ENCODE data around the gene MAP2K1.
"Not testable (repeated sequence)": the region's sequence is repeated elsewhere in the genome, so short reads cannot be mapped to it uniquely, and the experiment has no call there.

Gene MAP2K1

GRCh38 chr15:66390678-66391077 is 4.0 kb downstream of the MAP2K1 start:
- TF ChIP-seq POLR2A (IDR thresholded peaks at IDR 0.05; ENCODE audit: extremely low read depth, insufficient read length), result no peak
- TF ChIP-seq MAX (IDR thresholded peaks at IDR 0.05; ENCODE audit: low read depth, low read length), result peak; percentile 25; the same call in 1 of the 2 replicates
- peak; percentile 40; the same call in 1 of the 2 replicates for TF ChIP-seq MYC (IDR thresholded peaks at IDR 0.05; ENCODE audit: low read depth, low read length)
- peak; percentile 88 for DNase-seq (ENCODE audit: low read depth)
- H3K4me3 ChIP-seq (ENCODE audit: low read depth, low read length), result no peak overlapping the region

GRCh38 chr15:66393037-66393436 is 6.3 kb downstream of the MAP2K1 start:
- H3K4me3 ChIP-seq (ENCODE audit: low read depth, low read length); DNase-seq (ENCODE audit: low read depth): not testable (repeated sequence)

GRCh38 chr15:66394472-66394871 is 7.8 kb downstream of the MAP2K1 start:
- TF ChIP-seq MYC (IDR thresholded peaks at IDR 0.05; ENCODE audit: low read depth, low read length) (no peak), POLR2A (IDR thresholded peaks at IDR 0.05; ENCODE audit: extremely low read depth, insufficient read length) (no peak), CTCF (IDR thresholded peaks at IDR 0.05; ENCODE audit: low read depth, low read length) (no peak), MAX (IDR thresholded peaks at IDR 0.05; ENCODE audit: low read depth, low read length) (no peak)
- H3K4me3 ChIP-seq (ENCODE audit: low read depth, low read length), result no peak overlapping the region
- DNase-seq (ENCODE audit: low read depth), result no peak

DNA sequence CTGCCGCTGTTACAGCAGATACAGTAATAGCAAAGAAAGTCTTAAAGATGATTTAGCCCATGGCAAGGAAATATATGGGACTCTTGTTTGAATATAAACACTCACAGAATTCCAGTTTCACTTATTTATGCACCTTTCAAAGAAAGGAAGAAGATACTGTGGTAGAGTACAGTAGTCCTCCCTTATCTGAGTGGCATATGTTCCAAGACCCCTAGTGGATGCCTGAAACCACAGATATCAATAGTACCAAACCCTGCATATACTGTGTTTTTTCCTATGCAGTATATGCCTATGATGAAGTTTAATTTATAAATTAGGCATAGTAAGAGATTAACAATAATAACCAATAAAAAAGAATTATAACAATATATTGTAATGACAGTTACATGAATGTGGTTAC is 8.2 kb downstream of the MAP2K1 start:
- no peak overlapping the region for H3K4me3 ChIP-seq (ENCODE audit: low read depth, low read length)
- TF ChIP-seq CTCF (IDR thresholded peaks at IDR 0.05; ENCODE audit: low read depth, low read length), result no peak
- no peak for TF ChIP-seq POLR2A (IDR thresholded peaks at IDR 0.05; ENCODE audit: extremely low read depth, insufficient read length)
- TF ChIP-seq MAX (IDR thresholded peaks at IDR 0.05; ENCODE audit: low read depth, low read length), result no peak
- no peak for TF ChIP-seq MYC (IDR thresholded peaks at IDR 0.05; ENCODE audit: low read depth, low read length)
- no peak for DNase-seq (ENCODE audit: low read depth)

- no peak for TF ChIP-seq MYC (IDR thresholded peaks at IDR 0.05; ENCODE audit: low read depth, low read length)
- no peak for TF ChIP-seq CTCF (IDR thresholded peaks at IDR 0.05; ENCODE audit: low read depth, low read length)
- no peak overlapping the region for H3K4me3 ChIP-seq (ENCODE audit: low read depth, low read length)
- DNase-seq (ENCODE audit: low read depth), result no peak
These were observed 12.6 kb downstream of the MAP2K1 start for GRCh38 chr15:66399276-66399675.

GRCh38 chr15:66400351-66400774 is 13.7 kb downstream of the MAP2K1 start:
- H3K4me3 ChIP-seq (ENCODE audit: low read depth, low read length), result no peak overlapping the region
- TF ChIP-seq MYC (IDR thresholded peaks at IDR 0.05; ENCODE audit: low read depth, low read length), result no peak
- peak; percentile 43 for DNase-seq (ENCODE audit: low read depth)

DNA sequence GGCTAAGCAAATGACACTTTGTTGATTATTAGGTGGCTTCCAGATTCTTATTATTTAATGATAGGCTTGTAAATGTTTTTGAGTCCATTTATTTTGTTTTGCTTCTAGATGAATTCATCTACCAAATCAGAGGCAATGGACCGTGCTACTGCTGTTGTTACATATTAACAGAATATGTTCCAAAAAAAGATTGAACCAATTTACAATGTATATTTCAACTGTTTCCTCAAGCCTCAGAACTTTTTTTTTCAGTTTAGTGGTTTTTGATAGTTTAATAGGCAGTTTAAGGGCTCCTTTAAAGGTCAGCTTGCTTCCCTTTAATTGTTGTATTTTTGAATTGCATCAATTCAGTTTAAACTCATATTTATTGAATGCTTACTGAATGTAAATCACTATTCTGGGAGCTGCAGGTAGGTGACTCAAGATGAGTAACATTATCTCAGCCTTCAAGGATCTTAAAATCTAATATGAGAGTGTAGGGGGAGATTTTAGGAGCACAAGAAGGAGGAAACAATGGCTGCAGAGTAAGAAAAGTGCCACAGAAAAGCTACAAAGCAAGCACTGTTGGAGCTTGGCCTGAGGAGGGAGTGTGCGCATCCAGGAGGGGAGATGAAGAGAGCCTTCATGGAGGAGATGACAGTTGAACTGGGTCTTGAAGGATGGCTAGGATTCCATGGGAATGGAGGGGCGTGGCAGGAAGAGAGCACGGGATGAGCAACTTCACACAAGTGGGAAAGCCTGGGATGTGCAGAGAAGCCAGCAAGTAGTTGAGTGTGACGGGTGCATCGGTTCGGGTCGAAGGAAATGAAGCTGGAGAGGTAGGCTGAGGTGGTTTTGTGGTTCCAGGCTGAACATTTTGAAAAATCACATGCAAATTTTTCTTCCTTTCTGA is 14.7 kb downstream of the MAP2K1 start:
- H3K4me3 ChIP-seq (ENCODE audit: low read depth, low read length), result no peak overlapping the region
- no peak for DNase-seq (ENCODE audit: low read depth)
- TF ChIP-seq MYC (IDR thresholded peaks at IDR 0.05; ENCODE audit: low read depth, low read length) (no peak), CTCF (IDR thresholded peaks at IDR 0.05; ENCODE audit: low read depth, low read length) (no peak), MAX (IDR thresholded peaks at IDR 0.05; ENCODE audit: low read depth, low read length) (no peak), POLR2A (IDR thresholded peaks at IDR 0.05; ENCODE audit: extremely low read depth, insufficient read length) (no peak)

Measured in NB4 (cell line).